Activated CD4-positive, alpha-beta T cell treated with anti-CD3 and anti-CD28 coated beads, Interleukin-2, amount 50 U/mL, for 48 hours (primary cell): ENCODE measurements around the gene SIGLEC8.
"Not testable (repeated sequence)": the region's sequence is repeated elsewhere in the genome, so short reads cannot be mapped to it uniquely, and the experiment has no call there.

Source experiments
- DNase-seq, 2 experiments: peaks; one replicate each; pipeline ENCODE4 v3.0.0-alpha.2; 2020

SIGLEC8 gene

DNA sequence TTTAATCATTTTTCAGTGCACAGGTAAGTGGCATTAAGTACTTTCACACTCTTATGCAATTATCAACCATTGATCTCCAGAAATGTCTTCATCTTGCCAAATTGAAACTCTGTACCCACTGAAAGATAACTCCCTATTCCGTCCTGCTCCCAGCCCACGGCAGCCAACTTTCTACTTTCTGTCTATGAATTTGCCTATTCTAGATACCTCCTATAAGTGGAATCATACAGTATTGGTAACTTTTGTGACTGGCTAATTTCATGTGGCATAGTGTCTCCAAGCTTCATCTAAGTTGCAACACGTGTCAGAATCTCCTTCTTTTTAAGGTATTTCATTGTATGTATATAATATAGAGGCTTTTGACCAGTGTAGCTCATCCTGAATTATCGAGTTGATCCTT, 14.4 kb upstream of the SIGLEC8 start:
- peak in 1 of 2 experiments; percentile 25 for DNase-seq

DNA sequence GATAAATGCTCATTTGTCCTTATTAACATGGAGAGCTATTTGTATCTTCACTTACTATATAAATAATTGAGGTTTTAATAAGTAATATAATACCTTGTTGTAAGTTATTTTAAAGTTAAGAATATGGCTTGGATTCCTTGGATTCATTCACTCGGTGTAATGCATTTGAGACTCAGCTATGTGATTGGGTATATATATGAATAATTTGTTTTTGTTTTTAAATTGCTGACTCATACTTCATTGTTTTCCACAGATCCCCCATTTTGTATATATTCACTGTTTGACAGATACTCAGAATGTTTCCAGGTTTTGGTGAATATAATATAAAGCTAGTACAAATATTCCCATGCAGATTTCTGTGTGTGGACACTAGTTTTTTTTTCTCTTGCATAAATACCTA, 13.3 kb upstream of the SIGLEC8 start:
- DNase-seq, result no peak

- no peak for DNase-seq
Observed at GRCh38 chr19:51470966-51471365, 12.7 kb upstream of the SIGLEC8 start.

- no peak for DNase-seq
Observed at GRCh38 chr19:51469629-51470028, 11.4 kb upstream of the SIGLEC8 start.

GRCh38 chr19:51469162-51469561, 10.9 kb upstream of the SIGLEC8 start:
- DNase-seq, result no peak

DNA sequence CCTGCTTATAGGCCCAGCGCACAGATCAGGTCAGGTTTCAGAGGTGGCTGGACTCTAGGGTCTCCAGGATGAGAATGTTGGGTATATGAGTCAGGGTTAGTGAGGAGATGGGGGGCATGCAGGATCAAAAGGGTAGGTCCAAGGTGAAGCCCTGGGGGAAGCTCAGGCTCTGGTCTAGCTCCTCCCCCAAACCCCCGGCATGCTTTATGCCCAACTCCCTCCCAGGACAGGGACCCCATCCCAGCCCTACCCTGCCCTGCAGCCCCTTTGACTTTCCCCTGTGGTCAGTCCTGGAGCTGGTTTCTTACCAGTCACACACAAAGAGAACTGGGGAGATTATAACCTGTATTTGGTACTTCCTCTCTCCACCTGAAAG, 10.3 kb upstream of the SIGLEC8 start:
- DNase-seq, result no peak

DNA sequence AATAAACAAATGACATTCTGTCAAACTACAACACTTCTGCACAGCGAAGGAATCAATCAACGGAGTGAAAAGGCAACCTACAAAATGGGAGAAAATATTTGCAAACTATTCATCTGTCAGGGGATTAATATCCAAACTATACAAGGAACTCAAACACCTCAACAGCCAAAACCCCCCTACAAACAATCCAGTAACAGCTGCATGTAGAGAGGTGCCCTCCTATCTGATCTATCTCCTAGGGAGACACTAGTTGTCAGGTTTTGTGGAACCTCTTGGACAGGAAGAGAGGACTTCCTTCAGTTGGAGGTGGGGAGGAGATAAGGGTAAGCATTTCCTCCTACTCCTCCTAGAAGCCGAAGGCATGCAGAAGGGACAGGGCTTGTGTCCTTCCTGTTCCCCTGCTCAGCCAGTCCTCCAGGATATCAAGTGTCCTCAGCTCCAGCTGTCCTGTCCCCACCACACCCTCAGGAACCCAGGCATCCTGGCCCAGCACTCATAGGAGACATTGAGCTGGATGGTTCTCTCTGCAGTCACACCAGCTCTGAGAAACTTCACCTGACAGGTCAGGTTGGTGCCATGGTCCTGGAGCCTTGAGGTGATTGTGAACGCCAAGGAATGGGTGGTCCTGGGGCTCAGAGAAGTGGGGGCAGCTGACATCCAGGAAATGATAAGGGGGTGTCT, 9.8 kb upstream of the SIGLEC8 start:
- DNase-seq, result no peak

DNA sequence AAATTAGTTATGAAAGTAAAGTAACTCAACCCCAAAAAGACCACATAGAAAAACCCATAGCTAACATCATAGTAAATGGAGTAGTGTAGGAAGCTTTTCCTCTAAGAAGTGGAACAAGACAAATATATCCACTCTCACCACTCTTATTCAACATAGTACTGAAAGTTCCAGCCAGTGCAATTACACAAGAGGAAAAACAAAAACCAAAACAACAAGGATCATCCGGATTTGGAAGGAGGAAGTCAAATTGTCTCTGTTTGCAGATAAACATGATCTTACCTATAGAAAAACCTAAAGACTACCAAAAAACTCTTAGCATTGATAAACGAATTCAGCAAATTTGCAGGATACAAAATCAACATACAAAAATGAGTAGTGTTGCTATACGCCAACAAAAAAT, 8.5 kb upstream of the SIGLEC8 start:
- DNase-seq, result no peak

- DNase-seq, result not testable (repeated sequence)
Observed at GRCh38 chr19:51463976-51464581, 5.8 kb upstream of the SIGLEC8 start.

DNA sequence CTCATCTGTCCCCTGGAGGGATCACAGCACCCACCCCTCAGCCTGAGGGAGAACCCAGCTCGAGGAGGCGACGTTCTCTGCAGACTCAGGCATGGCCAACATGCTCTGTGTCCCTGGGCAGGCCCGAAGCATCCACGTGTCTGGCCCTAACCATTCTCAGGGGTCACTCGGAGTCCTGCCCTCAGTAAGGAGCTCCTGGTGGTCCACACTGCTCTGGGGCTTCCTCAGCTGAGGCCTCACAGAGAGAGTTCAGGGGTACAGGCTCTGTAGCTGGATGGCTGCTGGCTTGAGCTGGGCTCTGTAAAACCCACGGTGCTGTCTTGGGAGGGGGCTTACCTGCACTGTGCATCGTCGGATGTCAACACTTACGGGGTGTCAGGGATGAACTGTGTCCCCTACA, 4.4 kb upstream of the SIGLEC8 start:
- no peak for DNase-seq

DNA sequence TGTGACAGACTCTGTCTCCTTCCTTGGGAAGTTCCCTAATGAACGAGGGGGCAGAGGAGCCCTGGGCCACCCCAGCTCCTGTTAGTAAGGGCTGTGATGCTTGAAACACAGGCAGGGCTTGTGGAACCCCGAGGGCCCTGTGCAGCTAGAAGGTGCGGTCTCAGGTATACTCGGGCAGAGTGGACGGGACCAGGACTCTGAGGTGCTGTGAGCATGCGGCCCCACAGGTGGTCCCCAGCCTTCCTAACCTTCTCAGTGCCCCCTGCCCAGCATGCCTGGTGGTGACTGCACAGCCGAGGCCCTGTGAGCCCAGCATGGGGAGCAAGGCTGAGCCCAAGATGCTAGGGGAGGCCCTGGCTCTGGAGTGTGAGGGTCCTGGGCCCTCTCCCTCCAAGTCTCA, 4.0 kb upstream of the SIGLEC8 start:
- no peak for DNase-seq

GRCh38 chr19:51461723-51462161, 3.5 kb upstream of the SIGLEC8 start:
- DNase-seq, result no peak

DNA sequence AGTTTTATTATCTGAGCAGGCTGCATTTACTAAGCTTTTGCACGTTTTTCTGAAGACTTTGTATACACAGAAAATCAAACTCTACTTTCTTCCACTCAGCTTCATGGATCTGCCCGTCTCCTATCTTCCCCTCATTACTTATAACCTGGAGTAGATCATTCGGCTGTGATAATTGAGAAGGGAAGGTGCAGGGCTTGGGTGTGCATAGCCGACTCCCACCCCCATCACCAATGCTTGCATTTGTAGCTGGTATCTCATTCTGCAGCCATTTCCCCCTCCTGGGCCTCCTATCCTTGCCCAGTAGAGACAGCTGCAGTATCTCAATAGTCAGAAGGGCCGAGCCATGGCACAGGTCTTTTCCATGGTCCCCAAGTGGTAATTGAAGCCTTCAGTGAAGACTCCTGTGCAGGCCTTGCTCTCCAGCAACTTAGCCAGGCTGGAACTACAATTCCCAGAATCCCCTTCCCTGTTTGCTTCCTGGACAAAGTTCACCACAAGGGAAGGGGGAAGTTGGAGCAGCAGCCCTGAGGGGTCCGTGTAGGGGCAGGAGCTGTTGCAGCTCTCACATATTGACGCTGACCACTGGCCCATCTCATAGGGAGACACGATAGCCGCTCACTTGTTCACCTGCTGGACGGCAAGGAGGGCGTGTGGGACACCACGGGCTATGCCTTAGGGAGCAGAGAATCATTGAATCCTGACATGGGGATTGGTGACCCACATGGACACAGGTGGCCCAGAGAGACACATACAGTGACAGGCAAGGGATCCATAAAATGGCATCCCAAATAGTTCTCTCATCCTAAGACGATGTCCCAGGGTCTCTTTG, 2.1 kb upstream of the SIGLEC8 start:
- DNase-seq, result no peak

DNA sequence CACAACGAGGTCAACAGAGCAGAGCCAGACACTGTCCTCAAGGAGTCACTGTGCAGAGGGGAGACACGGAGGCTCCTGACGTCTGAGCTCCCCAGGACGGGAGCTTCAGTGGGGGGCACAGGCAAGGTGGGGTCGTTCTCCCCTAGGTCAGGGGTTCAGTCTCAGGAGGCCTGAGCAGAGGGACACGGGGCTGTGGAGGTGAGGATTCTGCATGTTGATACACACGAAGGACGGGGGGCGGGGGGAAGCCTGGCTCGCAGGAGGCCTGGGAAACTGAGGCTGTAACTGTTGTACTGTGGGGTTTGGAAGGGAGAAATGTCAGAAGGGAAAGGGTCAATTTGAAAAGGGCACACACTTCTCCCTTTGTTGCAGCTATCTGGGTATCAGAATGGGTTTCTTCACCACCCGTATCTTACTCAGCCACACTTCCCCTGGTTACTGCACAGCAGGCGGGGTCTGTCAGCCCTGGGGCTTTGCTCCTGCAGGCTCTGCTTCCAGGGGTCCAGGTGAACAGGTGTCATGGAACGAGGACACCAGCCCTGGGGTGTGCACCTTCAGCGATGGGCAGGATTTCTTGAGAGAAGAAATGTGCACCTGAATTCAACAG, 748 bp upstream of the SIGLEC8 start:
- no peak for DNase-seq

- no peak for DNase-seq
Observed at GRCh38 chr19:51457351-51458013, 772 bp downstream of the SIGLEC8 start.

DNA sequence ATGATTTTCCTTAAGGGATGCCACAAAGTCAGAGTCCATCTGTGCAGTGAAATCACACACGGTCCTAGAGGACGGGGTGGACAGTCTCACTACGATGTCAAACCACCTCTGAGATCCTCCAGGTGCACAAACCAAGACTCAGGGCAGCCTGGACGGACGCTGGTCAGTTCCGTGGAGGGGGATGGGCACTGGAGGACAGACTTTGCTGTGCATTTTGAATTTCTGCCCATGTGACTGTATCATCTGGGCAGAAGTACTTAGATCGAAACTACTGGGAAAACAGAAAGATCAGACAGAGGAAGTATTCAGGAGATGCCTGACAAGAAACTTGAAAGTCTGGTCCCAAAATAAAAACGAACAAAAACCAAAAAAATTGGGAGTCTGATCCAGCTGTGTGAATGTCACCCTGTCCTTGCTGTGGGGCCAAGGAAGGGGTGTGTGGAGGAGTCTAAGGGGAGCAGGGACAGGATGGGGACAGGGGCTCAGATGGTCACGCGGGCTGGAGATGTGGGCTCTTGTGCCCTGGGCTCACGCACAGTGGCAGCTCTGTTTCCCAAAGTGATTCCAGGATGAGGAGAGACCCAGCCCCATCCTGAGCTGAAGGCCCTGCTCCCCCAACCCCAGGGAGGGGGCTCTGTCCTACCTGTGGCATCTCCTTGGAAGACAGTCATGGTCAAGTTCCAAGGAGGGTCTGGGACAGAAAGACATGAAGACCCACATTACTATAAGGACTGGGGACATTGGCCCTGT, 1.5 kb downstream of the SIGLEC8 start:
- DNase-seq, result no peak

DNA sequence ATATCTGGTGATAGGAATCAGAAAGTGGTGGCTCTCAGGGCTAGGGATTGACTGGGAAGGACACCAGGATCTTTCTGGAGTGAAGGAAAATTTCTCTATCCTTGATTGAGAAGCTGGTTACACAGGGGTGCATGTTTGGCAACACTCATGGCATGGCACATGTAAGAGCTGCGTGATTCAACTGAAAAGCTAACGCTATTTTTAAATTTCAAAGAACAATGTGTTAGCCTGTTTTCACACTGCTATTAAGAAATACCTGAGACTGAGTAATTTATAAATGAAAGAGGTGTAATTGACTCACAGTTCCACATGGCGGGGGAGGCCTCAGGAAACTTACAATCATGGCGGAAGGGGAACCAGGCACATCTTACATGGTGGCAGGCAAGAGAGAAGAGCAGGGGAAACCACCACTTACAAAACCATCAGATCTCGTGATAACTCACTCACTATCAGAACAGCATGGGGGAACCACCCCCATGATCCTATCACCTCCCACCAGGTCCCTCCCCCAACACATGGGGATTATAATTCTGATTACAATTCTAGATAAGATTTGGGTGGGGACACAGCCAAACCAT, 7.4 kb downstream of the SIGLEC8 start:
- peak; percentile 37 to 53 for DNase-seq

DNA sequence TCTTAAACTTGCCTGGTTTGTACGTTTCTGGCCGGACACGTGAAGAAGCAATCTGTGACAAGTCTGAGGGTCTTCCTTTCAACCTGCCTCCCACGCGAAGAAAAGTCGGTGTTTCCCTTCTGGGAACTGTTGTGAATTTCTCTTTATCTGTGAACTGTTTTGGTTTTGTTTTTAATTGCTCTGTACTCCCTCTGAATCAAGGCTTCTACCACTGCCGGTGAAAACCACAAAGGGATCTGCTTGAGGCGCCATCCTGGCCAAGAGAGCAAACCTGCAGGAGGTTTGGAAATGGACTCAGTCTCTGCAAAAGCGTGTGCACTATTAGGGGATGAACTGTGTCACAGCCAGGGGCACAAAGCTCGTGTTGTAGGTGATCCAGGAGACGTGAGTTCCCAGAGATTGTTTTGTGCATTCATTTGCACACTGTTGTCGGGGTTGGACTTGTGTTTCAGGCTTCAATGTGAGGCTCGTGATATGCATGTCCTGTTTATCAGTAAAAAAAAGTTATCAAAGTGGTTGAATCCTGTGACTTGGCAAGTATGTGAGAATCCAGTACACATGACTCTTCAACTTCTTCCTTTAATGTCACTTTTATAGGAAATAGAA, 9.7 kb downstream of the SIGLEC8 start:
- DNase-seq, result peak; percentile 61 to 74

- no peak for DNase-seq
Observed at GRCh38 chr19:51448011-51448410, 10.2 kb downstream of the SIGLEC8 start.

GRCh38 chr19:51447510-51447909, 10.7 kb downstream of the SIGLEC8 start:
- DNase-seq, result not testable (repeated sequence)
